ENCODE data around the gene LGALS3. TPM values are rescaled to one million over a fixed set of nuclear protein-coding genes. Genes with fewer than 3 reads are reported as not detected.

Gene LGALS3
- polyA plus RNA-seq, 4 donors: 17.6 to 28.0 (median 22.0) TPM

- DNase-seq (ENCODE audit: low read depth in 4 of 4, low spot score in 3 of 4): no peak
Measured at GRCh38 chr14:55180434-55180833, 51.4 kb downstream of the LGALS3 start.

GRCh38 chr14:55188686-55189295, 59.7 kb downstream of the LGALS3 start:
- DNase-seq (ENCODE audit: low read depth in 4 of 4, low spot score in 3 of 4): no peak

GRCh38 chr14:55190906-55191202, 61.8 kb downstream of the LGALS3 start:
- no peak for DNase-seq (ENCODE audit: low read depth in 4 of 4, low spot score in 3 of 4)

- peak; percentile 87 to 97 (median 96) for DNase-seq (ENCODE audit: low read depth in 4 of 4, low spot score in 3 of 4)
Measured at GRCh38 chr14:55191203-55192053, 62.4 kb downstream of the LGALS3 start, which contains the start of gene DLGAP5. Gene DLGAP5, minus strand, starts transcription at chr14:55191585. Its CDS starts 2,406 bp downstream, at chr14:55189179.

GRCh38 chr14:55192054-55192621, 63.1 kb downstream of the LGALS3 start:
- no peak for DNase-seq (ENCODE audit: low read depth in 4 of 4, low spot score in 3 of 4)

GRCh38 chr14:55194656-55195355, 65.8 kb downstream of the LGALS3 start:
- no peak for DNase-seq (ENCODE audit: low read depth in 4 of 4, low spot score in 3 of 4)

Other genes with a start within 250 kb of the LGALS3 start
- gene GCH1, start 226.4 kb upstream of the LGALS3 start, polyA plus RNA-seq (ENCODE audit: insufficient read length in 4 of 4): 10 to 100 TPM; 10.4 to 12.2 (median 10.7) TPM
- 10 to 100 TPM; 15.0 to 20.5 (median 19.7) TPM for gene WDHD1, start 102.2 kb upstream of the LGALS3 start, polyA plus RNA-seq (ENCODE audit: insufficient read length in 4 of 4)
- gene SOCS4, start 102.0 kb upstream of the LGALS3 start, polyA plus RNA-seq (ENCODE audit: insufficient read length in 4 of 4): 10 to 100 TPM; 18.0 to 22.4 (median 21.7) TPM
- 100 to 1,000 TPM; 101 to 113 (median 106) TPM for gene MAPK1IP1L, start 77.6 kb upstream of the LGALS3 start, polyA plus RNA-seq (ENCODE audit: insufficient read length in 4 of 4)
- gene DLGAP5, start 62.3 kb downstream of the LGALS3 start, polyA plus RNA-seq (ENCODE audit: insufficient read length in 4 of 4): 10 to 100 TPM; 27.2 to 33.3 (median 29.4) TPM
- 10 to 100 TPM; 33.3 to 40.5 (median 39.2) TPM for gene FBXO34, start 142.2 kb downstream of the LGALS3 start, polyA plus RNA-seq (ENCODE audit: insufficient read length in 4 of 4)

Measured in right renal pelvis (tissue), 4 donors.